ENCODE data around the gene ATP8A2.

The ATP8A2 gene

GRCh38 chr13:25840261-25840660 is 468.5 kb downstream of the ATP8A2 start:
- no peaks in the 10 kb centered on the region for H3K36me3 ChIP-seq (ENCODE audit: control insufficient read depth, insufficient read depth, low read length)
- H3K27me3 ChIP-seq (replicated peaks; ENCODE audit: control insufficient read depth, insufficient read depth, low read length) = peaks cover 1% of the 10 kb centered on the region
- DNase-seq (ENCODE audit: extremely low read depth, insufficient read length) = no peak
- H3K4me3 ChIP-seq (replicated peaks; ENCODE audit: low read depth, low read length) = no peak overlapping the region
- TF ChIP-seq CTCF (IDR thresholded peaks at IDR 0.05; ENCODE audit: insufficient read depth, low read length, poor library complexity, severe bottlenecking) = no peak

- Histone ChIP-seq H3K27me3 (replicated peaks; ENCODE audit: control insufficient read depth, insufficient read depth, low read length) (peaks cover 1% of the 10 kb centered on the region; the same call in 1 of the 2 replicates), H3K4me3 (replicated peaks; ENCODE audit: low read depth, low read length) (no peak overlapping the region), H3K36me3 (ENCODE audit: control insufficient read depth, insufficient read depth, low read length) (no peaks in the 10 kb centered on the region)
- no peak for DNase-seq (ENCODE audit: extremely low read depth, insufficient read length)
- TF ChIP-seq CTCF (IDR thresholded peaks at IDR 0.05; ENCODE audit: insufficient read depth, low read length, poor library complexity, severe bottlenecking) = no peak
These were observed 469.2 kb downstream of the ATP8A2 start for GRCh38 chr13:25840931-25841330.

DNA sequence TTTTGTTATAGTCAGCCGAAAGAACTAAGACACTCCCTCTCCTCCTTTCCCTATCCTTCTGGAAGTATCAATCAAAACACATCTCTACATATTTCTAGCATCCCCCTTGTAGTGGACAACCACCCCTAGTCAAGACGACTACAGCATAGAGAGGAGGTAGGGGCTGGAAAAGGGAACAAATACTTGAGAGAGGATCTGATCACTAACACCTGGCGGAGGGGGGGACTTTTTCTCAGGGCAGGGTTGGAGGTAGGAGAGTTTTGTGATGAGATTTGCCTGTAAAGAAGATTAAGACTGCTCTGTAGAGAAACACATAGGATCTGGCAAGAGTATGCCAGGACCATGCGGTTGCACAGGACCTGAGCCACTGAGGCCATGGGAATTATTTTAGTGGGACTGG is 471.9 kb downstream of the ATP8A2 start:
- no peak overlapping the region for H3K4me3 ChIP-seq (replicated peaks; ENCODE audit: low read depth, low read length)
- TF ChIP-seq CTCF (IDR thresholded peaks at IDR 0.05; ENCODE audit: insufficient read depth, low read length, poor library complexity, severe bottlenecking) = no peak
- DNase-seq (ENCODE audit: extremely low read depth, insufficient read length) = no peak
- H3K27me3 ChIP-seq (replicated peaks; ENCODE audit: control insufficient read depth, insufficient read depth, low read length) = peaks cover 1% of the 10 kb centered on the region; the same call in 1 of the 2 replicates
- H3K36me3 ChIP-seq (ENCODE audit: control insufficient read depth, insufficient read depth, low read length) = no peaks in the 10 kb centered on the region

DNA sequence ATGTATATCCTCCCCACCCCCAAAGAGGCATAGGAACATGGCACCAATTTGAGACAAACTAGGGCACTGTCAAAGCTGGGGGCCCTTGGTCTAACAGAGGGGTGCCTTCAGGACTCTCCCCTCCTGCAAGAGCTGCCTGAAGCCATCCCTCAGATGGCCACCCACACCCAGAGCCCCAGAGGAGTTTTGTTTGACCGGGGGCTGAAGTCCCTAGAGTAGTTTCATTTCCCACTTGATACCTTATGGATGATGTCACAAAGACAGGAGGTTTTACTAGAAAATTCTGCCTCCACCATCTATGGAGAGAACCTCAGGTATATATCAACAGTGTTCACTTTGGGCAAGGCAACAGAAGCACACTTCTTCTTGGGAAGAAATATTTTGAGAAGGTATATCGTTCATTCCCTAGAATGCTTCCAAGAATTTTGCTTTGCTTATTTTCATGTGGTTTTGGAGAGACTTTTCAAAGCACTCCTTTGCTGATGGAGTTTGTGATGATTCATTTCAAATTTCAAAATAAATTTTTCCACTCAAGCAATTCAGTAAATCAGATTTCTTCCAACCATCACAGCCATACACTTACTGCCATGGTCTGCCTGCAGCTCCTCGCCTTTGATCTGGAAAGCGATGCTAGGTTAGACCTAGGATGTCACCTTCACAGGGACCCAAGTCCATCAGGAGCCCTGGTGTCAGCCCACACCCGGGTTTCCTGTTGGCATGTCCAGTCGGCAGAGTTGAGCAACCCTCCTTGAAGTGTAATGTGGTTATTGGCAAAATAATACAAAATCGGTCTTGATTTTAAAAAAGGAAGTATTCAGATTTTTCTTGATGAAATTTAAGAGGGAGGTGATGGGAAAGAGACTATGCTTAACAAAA is 473.0 kb downstream of the ATP8A2 start:
- H3K4me3 ChIP-seq (replicated peaks; ENCODE audit: low read depth, low read length) = no peak overlapping the region
- TF ChIP-seq CTCF (IDR thresholded peaks at IDR 0.05; ENCODE audit: insufficient read depth, low read length, poor library complexity, severe bottlenecking) = no peak
- no peaks in the 10 kb centered on the region for H3K36me3 ChIP-seq (ENCODE audit: control insufficient read depth, insufficient read depth, low read length)
- H3K27me3 ChIP-seq (replicated peaks; ENCODE audit: control insufficient read depth, insufficient read depth, low read length) = peaks cover 1% of the 10 kb centered on the region; the same call in 1 of the 2 replicates
- DNase-seq (ENCODE audit: extremely low read depth, insufficient read length) = no peak

- Histone ChIP-seq H3K36me3 (ENCODE audit: control insufficient read depth, insufficient read depth, low read length) (no peaks in the 10 kb centered on the region), H3K4me3 (replicated peaks; ENCODE audit: low read depth, low read length) (no peak overlapping the region), H3K27me3 (replicated peaks; ENCODE audit: control insufficient read depth, insufficient read depth, low read length) (no peaks in the 10 kb centered on the region)
- no peak for TF ChIP-seq CTCF (IDR thresholded peaks at IDR 0.05; ENCODE audit: insufficient read depth, low read length, poor library complexity, severe bottlenecking)
- DNase-seq (ENCODE audit: extremely low read depth, insufficient read length) = no peak
These were observed 474.6 kb downstream of the ATP8A2 start for GRCh38 chr13:25846222-25846984.

Data from GM06990 (cell line).